ENCODE measurements around the gene JAKMIP3.

Gene JAKMIP3

DNA sequence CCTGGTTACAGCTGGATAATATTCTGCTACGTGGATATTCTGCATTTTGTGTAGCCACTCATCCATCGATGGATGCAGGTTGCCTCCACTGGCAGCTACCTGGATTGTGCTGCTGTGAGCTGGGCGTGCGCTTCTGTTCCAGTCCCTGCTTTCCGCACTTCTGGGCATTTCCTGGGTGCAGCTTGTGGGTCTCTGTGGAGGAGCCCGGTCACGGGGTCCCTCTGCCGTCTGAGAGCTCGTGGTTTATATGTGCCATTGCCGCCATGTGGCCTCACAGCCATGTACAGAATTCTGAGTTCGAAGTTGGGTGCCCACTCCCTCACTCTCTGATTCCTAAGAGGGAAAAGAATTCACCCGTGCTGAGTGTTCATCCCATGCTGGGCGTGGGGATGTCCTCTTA is 38.3 kb downstream of the JAKMIP3 start:
- no peaks in the 10 kb centered on the region for H3K27me3 Mint-ChIP-seq (ENCODE audit: low read depth)
- H3K36me3 Mint-ChIP-seq (ENCODE audit: low read depth) = no peaks in the 10 kb centered on the region
- H3K9me3 Mint-ChIP-seq = no peaks in the 10 kb centered on the region
- no peak overlapping the region for H3K4me3 Mint-ChIP-seq
- H3K4me1 Mint-ChIP-seq (ENCODE audit: low read depth) = no peaks in the 10 kb centered on the region
- H3K27ac Mint-ChIP-seq = no peak overlapping the region

DNA sequence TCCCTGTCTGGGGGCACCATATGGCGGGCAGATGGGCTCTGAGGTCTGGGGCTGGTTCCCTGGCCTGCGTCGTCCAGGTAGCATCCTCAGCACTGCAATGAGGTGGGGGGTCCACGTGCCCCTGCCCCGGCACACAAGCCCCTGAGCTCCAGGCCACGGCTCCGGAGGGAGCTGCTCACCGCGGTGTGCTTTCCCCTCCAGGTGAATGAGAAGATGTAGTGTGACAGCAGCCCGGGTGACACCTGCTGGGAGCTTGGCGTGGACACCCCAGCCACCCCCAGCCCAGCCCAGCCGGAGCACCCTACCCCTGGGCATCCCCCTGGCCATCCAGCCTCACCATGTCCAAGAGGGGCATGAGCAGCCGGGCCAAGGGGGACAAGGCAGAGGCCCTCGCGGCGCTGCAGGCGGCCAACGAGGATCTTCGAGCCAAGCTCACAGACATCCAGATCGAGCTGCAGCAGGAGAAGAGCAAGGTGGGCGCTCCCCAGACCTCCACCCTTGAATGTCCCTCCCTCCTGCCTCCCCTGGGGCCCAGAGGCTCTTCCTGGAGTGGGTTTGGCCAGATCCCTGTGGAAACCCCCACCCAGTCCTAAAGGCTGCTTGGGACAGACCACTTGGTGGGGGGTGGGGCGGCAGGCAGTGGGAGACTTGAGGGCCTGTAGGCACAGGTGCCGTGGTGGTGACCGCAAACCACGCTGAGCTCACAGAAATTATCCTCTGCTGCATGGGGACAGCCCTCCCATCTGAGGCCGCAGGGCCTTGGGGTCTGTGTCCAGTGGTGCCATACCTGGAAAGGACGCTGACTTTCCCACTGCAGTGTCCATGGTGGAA is 38.9 kb downstream of the JAKMIP3 start:
- Mint-ChIP-seq H3K4me1 (ENCODE audit: low read depth) (no peaks in the 10 kb centered on the region), H3K36me3 (ENCODE audit: low read depth) (no peaks in the 10 kb centered on the region), H3K4me3 (no peak overlapping the region), H3K27ac (no peak overlapping the region), H3K27me3 (ENCODE audit: low read depth) (no peaks in the 10 kb centered on the region), H3K9me3 (no peaks in the 10 kb centered on the region)

GRCh38 chr10:132105302-132105995 is 39.7 kb downstream of the JAKMIP3 start:
- Mint-ChIP-seq H3K27ac (no peak overlapping the region), H3K27me3 (ENCODE audit: low read depth) (no peaks in the 10 kb centered on the region), H3K4me1 (ENCODE audit: low read depth) (no peaks in the 10 kb centered on the region), H3K4me3 (no peak overlapping the region), H3K36me3 (ENCODE audit: low read depth) (no peaks in the 10 kb centered on the region), H3K9me3 (no peaks in the 10 kb centered on the region)

- Mint-ChIP-seq H3K36me3 (ENCODE audit: low read depth) (no peaks in the 10 kb centered on the region), H3K9me3 (no peaks in the 10 kb centered on the region), H3K27me3 (ENCODE audit: low read depth) (no peaks in the 10 kb centered on the region), H3K4me1 (ENCODE audit: low read depth) (no peaks in the 10 kb centered on the region), H3K27ac (no peak overlapping the region), H3K4me3 (no peak overlapping the region)
These were observed 40.7 kb downstream of the JAKMIP3 start for GRCh38 chr10:132106431-132106830.

- Mint-ChIP-seq H3K4me3 (no peak overlapping the region), H3K27ac (no peak overlapping the region), H3K36me3 (ENCODE audit: low read depth) (no peaks in the 10 kb centered on the region), H3K9me3 (no peaks in the 10 kb centered on the region), H3K4me1 (ENCODE audit: low read depth) (no peaks in the 10 kb centered on the region), H3K27me3 (ENCODE audit: low read depth) (no peaks in the 10 kb centered on the region)
These were observed 41.6 kb downstream of the JAKMIP3 start for GRCh38 chr10:132107186-132107948.

GRCh38 chr10:132107949-132108877 is 42.5 kb downstream of the JAKMIP3 start:
- Mint-ChIP-seq H3K4me3 (no peak overlapping the region), H3K4me1 (ENCODE audit: low read depth) (no peaks in the 10 kb centered on the region), H3K36me3 (ENCODE audit: low read depth) (no peaks in the 10 kb centered on the region), H3K27ac (no peak overlapping the region), H3K9me3 (no peaks in the 10 kb centered on the region), H3K27me3 (ENCODE audit: low read depth) (no peaks in the 10 kb centered on the region)

GRCh38 chr10:132109341-132110110 is 43.8 kb downstream of the JAKMIP3 start:
- Mint-ChIP-seq H3K4me1 (ENCODE audit: low read depth) (no peaks in the 10 kb centered on the region), H3K4me3 (no peak overlapping the region), H3K27me3 (ENCODE audit: low read depth) (no peaks in the 10 kb centered on the region), H3K9me3 (no peaks in the 10 kb centered on the region), H3K27ac (no peak overlapping the region), H3K36me3 (ENCODE audit: low read depth) (no peaks in the 10 kb centered on the region)

DNA sequence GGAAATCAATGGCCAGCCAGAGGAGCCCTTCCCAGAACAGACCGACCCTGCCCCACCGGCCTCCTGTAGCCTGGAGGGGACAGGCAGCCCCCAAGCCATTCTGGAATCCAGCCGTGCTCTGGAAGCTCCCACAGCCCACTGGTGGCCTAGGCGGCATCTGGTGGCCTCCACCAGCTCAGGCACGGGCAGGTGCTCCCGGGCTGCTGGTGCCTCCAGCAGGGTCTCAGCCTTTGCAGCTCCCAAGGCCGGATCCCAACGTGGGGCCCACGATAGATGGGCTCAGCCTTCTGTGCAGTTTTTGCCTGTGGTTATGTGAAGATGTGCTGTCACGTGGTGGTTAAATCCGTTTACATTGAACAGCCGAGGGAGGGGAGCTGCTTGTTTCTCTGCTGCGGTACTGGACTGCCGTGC is 44.4 kb downstream of the JAKMIP3 start:
- no peaks in the 10 kb centered on the region for H3K9me3 Mint-ChIP-seq
- no peaks in the 10 kb centered on the region for H3K4me1 Mint-ChIP-seq (ENCODE audit: low read depth)
- no peak overlapping the region for H3K27ac Mint-ChIP-seq
- H3K4me3 Mint-ChIP-seq = no peak overlapping the region
- H3K36me3 Mint-ChIP-seq (ENCODE audit: low read depth) = no peaks in the 10 kb centered on the region
- no peaks in the 10 kb centered on the region for H3K27me3 Mint-ChIP-seq (ENCODE audit: low read depth)

GRCh38 chr10:132110713-132111112 is 45.0 kb downstream of the JAKMIP3 start:
- Mint-ChIP-seq H3K4me1 (ENCODE audit: low read depth) (no peaks in the 10 kb centered on the region), H3K27me3 (ENCODE audit: low read depth) (no peaks in the 10 kb centered on the region), H3K27ac (no peak overlapping the region)

GRCh38 chr10:132111121-132111731 is 45.5 kb downstream of the JAKMIP3 start:
- Mint-ChIP-seq H3K9me3 (no peaks in the 10 kb centered on the region), H3K4me1 (ENCODE audit: low read depth) (no peaks in the 10 kb centered on the region), H3K27me3 (ENCODE audit: low read depth) (no peaks in the 10 kb centered on the region), H3K4me3 (no peak overlapping the region), H3K36me3 (ENCODE audit: low read depth) (no peaks in the 10 kb centered on the region), H3K27ac (no peak overlapping the region)

More at GRCh38 chr10:132110713-132111112, 45.0 kb downstream of the JAKMIP3 start:
- Mint-ChIP-seq H3K4me3 (no peak overlapping the region), H3K36me3 (ENCODE audit: low read depth) (no peaks in the 10 kb centered on the region), H3K9me3 (no peaks in the 10 kb centered on the region)

GRCh38 chr10:132111871-132112341 is 46.2 kb downstream of the JAKMIP3 start:
- Mint-ChIP-seq H3K9me3 (no peaks in the 10 kb centered on the region), H3K4me1 (ENCODE audit: low read depth) (no peaks in the 10 kb centered on the region), H3K27ac (no peak overlapping the region), H3K27me3 (ENCODE audit: low read depth) (no peaks in the 10 kb centered on the region), H3K4me3 (no peak overlapping the region), H3K36me3 (ENCODE audit: low read depth) (no peaks in the 10 kb centered on the region)

- H3K36me3 Mint-ChIP-seq (ENCODE audit: low read depth) = no peaks in the 10 kb centered on the region
- H3K4me3 Mint-ChIP-seq = no peak overlapping the region
- H3K4me1 Mint-ChIP-seq (ENCODE audit: low read depth) = no peaks in the 10 kb centered on the region
- no peaks in the 10 kb centered on the region for H3K9me3 Mint-ChIP-seq
- no peak overlapping the region for H3K27ac Mint-ChIP-seq
- H3K27me3 Mint-ChIP-seq (ENCODE audit: low read depth) = no peaks in the 10 kb centered on the region
These were observed 46.9 kb downstream of the JAKMIP3 start for GRCh38 chr10:132112611-132113010.

DNA sequence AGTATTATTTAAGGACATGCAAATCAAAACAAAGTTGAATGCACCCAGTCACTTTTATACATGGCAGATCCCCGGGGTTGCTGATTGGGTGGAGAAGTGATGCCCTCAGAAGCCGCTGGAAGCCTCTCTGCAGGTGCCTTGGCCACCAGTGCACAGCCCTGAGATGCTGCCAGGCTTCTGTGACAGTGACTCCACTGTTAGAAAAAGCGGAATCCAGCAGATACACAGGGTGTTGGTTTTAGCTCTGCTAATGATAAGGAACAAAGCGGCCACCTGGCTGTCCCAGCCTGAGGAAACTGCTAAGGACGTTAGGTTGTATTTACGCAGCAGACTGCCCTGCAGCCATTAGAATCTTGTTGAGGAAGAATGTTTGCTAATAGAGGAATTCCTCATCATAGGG is 47.5 kb downstream of the JAKMIP3 start:
- Mint-ChIP-seq H3K27ac (no peak overlapping the region), H3K9me3 (no peaks in the 10 kb centered on the region), H3K4me3 (no peak overlapping the region), H3K4me1 (ENCODE audit: low read depth) (no peaks in the 10 kb centered on the region), H3K27me3 (ENCODE audit: low read depth) (no peaks in the 10 kb centered on the region), H3K36me3 (ENCODE audit: low read depth) (no peaks in the 10 kb centered on the region)
